Hepatocyte (in vitro differentiated cells): ENCODE results near the gene TTLL1.

Source experiments
- EZH2 ChIP-seq: fragments of 200-600 bp; sonication (generic); IDR thresholded peaks from 2 replicates; pipeline ENCODE4 v1.6.1; 2016; ENCODE audit warnings: antibody characterized with exemption, mild to moderate bottlenecking, borderline replicate concordance
- TF ChIP-seq, protein P1 (sequence below): fragments of 200-600 bp; sonication (generic); IDR thresholded peaks from 2 replicates; pipeline ENCODE4 v1.5.1; 2016; ENCODE audit warnings: antibody characterized with exemption, mild to moderate bottlenecking; ENCODE audit not compliant: poor library complexity

DNA sequence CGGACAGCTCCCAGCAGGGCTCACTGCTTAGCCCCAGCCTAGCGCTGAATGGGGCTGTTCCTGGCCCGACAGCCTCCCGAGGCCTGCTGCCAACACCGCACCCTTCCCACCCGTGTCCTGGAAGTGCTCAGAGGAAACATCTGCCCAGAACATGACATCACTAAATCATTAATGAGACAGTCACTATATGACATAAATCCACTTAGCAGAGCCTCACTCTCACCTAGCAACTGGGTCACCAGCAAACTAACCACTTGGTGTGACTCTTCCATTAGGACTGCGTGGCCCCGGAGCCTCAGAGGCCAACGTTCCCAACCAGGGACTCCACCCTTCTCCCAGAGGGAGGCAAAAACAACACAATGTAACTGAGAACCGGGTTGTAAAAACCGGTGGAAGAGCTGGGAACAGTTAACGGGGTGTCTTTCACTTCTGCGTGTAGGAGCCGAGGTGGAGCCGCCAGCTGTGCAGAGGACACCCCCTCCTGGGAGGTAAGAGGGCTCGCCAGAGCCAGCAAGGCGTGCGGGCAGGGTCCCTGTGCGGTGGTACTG is 52.8 kb downstream of the TTLL1 start:
- TF ChIP-seq, protein P1, sequence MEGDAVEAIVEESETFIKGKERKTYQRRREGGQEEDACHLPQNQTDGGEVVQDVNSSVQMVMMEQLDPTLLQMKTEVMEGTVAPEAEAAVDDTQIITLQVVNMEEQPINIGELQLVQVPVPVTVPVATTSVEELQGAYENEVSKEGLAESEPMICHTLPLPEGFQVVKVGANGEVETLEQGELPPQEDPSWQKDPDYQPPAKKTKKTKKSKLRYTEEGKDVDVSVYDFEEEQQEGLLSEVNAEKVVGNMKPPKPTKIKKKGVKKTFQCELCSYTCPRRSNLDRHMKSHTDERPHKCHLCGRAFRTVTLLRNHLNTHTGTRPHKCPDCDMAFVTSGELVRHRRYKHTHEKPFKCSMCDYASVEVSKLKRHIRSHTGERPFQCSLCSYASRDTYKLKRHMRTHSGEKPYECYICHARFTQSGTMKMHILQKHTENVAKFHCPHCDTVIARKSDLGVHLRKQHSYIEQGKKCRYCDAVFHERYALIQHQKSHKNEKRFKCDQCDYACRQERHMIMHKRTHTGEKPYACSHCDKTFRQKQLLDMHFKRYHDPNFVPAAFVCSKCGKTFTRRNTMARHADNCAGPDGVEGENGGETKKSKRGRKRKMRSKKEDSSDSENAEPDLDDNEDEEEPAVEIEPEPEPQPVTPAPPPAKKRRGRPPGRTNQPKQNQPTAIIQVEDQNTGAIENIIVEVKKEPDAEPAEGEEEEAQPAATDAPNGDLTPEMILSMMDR = no peak
- TF ChIP-seq EZH2 = no peak
